CD1c-positive myeloid dendritic cell (primary cell): ENCODE results near the gene PLA2G5.

Experiments
- DNase-seq: peaks from one replicate; pipeline ENCODE4 v3.0.0-alpha.2; 2016; ENCODE audit errors: extremely low spot score

PLA2G5 gene

GRCh38 chr1:20068722-20069121, 1.3 kb upstream of the PLA2G5 start:
- no peak for DNase-seq

- DNase-seq: no peak
Measured at GRCh38 chr1:20070357-20070756, 363 bp downstream of the PLA2G5 start.

- DNase-seq: no peak
Measured at GRCh38 chr1:20071416-20071815, 1.4 kb downstream of the PLA2G5 start.

- DNase-seq: no peak
Measured at GRCh38 chr1:20072771-20073170, 2.8 kb downstream of the PLA2G5 start.

GRCh38 chr1:20073256-20073655, 3.3 kb downstream of the PLA2G5 start:
- no peak for DNase-seq

- no peak for DNase-seq
Measured at GRCh38 chr1:20074055-20074724, 4.2 kb downstream of the PLA2G5 start.

GRCh38 chr1:20074725-20075171, 4.8 kb downstream of the PLA2G5 start:
- peak; percentile 43 for DNase-seq

- no peak for DNase-seq
Measured at GRCh38 chr1:20075345-20075744, 5.4 kb downstream of the PLA2G5 start.

- no peak for DNase-seq
Measured at GRCh38 chr1:20076223-20076622, 6.2 kb downstream of the PLA2G5 start.

- DNase-seq: no peak
Measured at GRCh38 chr1:20076710-20077461, 6.9 kb downstream of the PLA2G5 start.

GRCh38 chr1:20078171-20078651, 8.2 kb downstream of the PLA2G5 start:
- DNase-seq: no peak

GRCh38 chr1:20078711-20079110, 8.7 kb downstream of the PLA2G5 start:
- DNase-seq: no peak

GRCh38 chr1:20079661-20080305, 9.8 kb downstream of the PLA2G5 start:
- peak; percentile 23 for DNase-seq

- peak; percentile 41 for DNase-seq
Measured at GRCh38 chr1:20080441-20081352, 10.7 kb downstream of the PLA2G5 start.

- no peak for DNase-seq
Measured at GRCh38 chr1:20081353-20081810, 11.4 kb downstream of the PLA2G5 start.

- DNase-seq: no peak
Measured at GRCh38 chr1:20082772-20083171, 12.8 kb downstream of the PLA2G5 start.

- DNase-seq: no peak
Measured at GRCh38 chr1:20083178-20083944, 13.4 kb downstream of the PLA2G5 start.

GRCh38 chr1:20086800-20087199, 16.8 kb downstream of the PLA2G5 start:
- DNase-seq: no peak

- DNase-seq: no peak
Measured at GRCh38 chr1:20087668-20088067, 17.7 kb downstream of the PLA2G5 start.

- no peak for DNase-seq
Measured at GRCh38 chr1:20089328-20090077, 19.5 kb downstream of the PLA2G5 start.
